SU-DHL-6 (cell line): Measurements from ENCODE around the gene C9orf43.
"Not testable (repeated sequence)": the region's sequence is repeated elsewhere in the genome, so short reads cannot be mapped to it uniquely, and the experiment has no call there.

Experiments
- EZH2phosphoT487 ChIP-seq: fragments of 200-600 bp; sonication (generic), shearing (Covaris generic); conservative IDR thresholded peaks from 2 replicates; pipeline ENCODE4 v1.6.1; 2018; ENCODE audit warnings: mild to moderate bottlenecking, antibody characterized with exemption, low read length, moderate library complexity, mixed read lengths
- TF ChIP-seq, protein P1 (sequence below): fragments of 200-600 bp; sonication (generic); IDR thresholded peaks from one replicate; pipeline ENCODE4 v1.5.1; 2017; ENCODE audit warnings: antibody characterized with exemption, mild to moderate bottlenecking, low read length, moderate library complexity; ENCODE audit not compliant: insufficient read depth, poor library complexity, severe bottlenecking

DNA sequence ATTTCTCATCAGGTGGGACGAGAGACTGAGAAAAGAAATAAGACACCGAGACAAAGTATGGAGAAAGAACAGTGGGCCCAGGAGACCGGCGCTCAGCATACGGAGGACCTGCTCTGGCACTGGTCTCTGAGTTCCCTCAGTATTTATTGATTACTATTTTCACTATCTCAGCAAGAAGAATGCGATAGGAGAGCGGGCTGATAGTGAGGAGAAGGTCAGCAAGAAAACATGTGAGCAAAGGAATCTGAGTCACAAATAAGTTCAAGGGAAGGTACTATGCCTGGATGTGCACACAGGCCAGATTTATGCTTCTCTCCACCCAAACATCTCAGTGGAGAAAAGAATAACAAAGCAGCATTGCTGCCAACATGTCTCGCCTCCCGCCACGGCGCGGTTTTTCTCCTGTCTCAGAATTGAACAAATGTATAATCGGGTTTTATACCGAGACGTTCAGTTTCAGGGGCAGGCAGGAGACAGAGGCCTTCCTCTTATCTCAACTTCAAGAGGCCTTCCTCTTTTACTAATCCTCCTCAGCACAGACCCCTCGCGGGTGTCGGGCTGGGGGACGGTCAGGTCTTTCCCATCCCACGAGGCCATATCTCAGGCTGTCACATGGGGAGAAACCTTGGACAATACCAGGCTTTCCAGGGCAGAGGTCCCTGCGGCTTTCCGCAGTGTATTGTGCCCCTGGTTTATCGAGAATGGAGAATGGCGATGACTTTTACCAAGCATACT lies 31.3 kb upstream of the C9orf43 start:
- TF ChIP-seq, protein P1, sequence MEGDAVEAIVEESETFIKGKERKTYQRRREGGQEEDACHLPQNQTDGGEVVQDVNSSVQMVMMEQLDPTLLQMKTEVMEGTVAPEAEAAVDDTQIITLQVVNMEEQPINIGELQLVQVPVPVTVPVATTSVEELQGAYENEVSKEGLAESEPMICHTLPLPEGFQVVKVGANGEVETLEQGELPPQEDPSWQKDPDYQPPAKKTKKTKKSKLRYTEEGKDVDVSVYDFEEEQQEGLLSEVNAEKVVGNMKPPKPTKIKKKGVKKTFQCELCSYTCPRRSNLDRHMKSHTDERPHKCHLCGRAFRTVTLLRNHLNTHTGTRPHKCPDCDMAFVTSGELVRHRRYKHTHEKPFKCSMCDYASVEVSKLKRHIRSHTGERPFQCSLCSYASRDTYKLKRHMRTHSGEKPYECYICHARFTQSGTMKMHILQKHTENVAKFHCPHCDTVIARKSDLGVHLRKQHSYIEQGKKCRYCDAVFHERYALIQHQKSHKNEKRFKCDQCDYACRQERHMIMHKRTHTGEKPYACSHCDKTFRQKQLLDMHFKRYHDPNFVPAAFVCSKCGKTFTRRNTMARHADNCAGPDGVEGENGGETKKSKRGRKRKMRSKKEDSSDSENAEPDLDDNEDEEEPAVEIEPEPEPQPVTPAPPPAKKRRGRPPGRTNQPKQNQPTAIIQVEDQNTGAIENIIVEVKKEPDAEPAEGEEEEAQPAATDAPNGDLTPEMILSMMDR: not testable (repeated sequence)
- TF ChIP-seq EZH2phosphoT487: not testable (repeated sequence)
